HepG2 (cell line): ENCODE results near the gene CERS1. TPM values are rescaled to one million over a fixed set of nuclear protein-coding genes. Genes with fewer than 3 reads are reported as not detected.

Source experiments
- DNMT1 ChIP-seq: sonication (generic); formaldehyde crosslinking; IDR thresholded peaks from 2 replicates; pipeline ENCODE4 v1.5.1; 2020; ENCODE audit warnings: mild to moderate bottlenecking, missing genetic modification reagents
- HDAC6 ChIP-seq: fragments of 200-600 bp; sonication (generic); IDR thresholded peaks from 2 replicates; pipeline ENCODE4 v1.7.0; 2017; ENCODE audit warnings: mild to moderate bottlenecking, antibody characterized with exemption, low read length, low read depth
- MAZ ChIP-seq, 2 experiments: sonication (generic) in 1 of 2; formaldehyde crosslinking in 1 of 2; IDR thresholded peaks; 2 replicates each; pipeline versions ENCODE4 v1.5.0 to v1.6.1; 2012 to 2020; ENCODE audit warnings: low read depth in 2 of 2, mild to moderate bottlenecking in 2 of 2, borderline replicate concordance in 1 of 2, improper control_type of control experiment in 1 of 2, low read length in 1 of 2, missing genetic modification reagents in 1 of 2, moderate library complexity in 1 of 2
- MYC ChIP-seq: sonication (generic); formaldehyde crosslinking; IDR thresholded peaks from 2 replicates; pipeline ENCODE4 v1.9.0; 2021; ENCODE audit warnings: missing genetic modification reagents, borderline replicate concordance
- RCOR2 ChIP-seq: IDR thresholded peaks from 2 replicates; pipeline ENCODE4 v1.6.1; 2016; ENCODE audit warnings: missing biosample characterization, missing genetic modification reagents
- SRSF1 ChIP-seq: fragments of 200-400 bp; formaldehyde crosslinking; optimal IDR thresholded peaks from 2 replicates; pipeline ENCODE3; 2017; ENCODE audit warnings: mild to moderate bottlenecking, low read depth, low read length, moderate library complexity
- TARDBP ChIP-seq: sonication (generic); formaldehyde crosslinking; IDR thresholded peaks from 2 replicates; pipeline ENCODE4 v1.8.0; 2022; ENCODE audit warnings: mild to moderate bottlenecking, missing genetic modification reagents
- ZBTB20 ChIP-seq: sonication (generic); formaldehyde crosslinking; IDR thresholded peaks from 2 replicates; pipeline ENCODE4 v1.8.1; 2023; ENCODE audit warnings: missing genetic modification reagents, low read depth, mild to moderate bottlenecking, borderline replicate concordance
- ZBTB7B ChIP-seq: sonication (generic); formaldehyde crosslinking; IDR thresholded peaks from 2 replicates; pipeline ENCODE4 v1.4.0; 2020; ENCODE audit warnings: missing genetic modification reagents
- ZIK1 ChIP-seq: sonication (generic); formaldehyde crosslinking; IDR thresholded peaks from 2 replicates; pipeline ENCODE4 v1.5.0; 2020; ENCODE audit warnings: mild to moderate bottlenecking, low read depth, missing genetic modification reagents, borderline replicate concordance
- ZNF121 ChIP-seq: sonication (generic); formaldehyde crosslinking; IDR thresholded peaks from 2 replicates; pipeline ENCODE4 v1.5.0; 2020; ENCODE audit warnings: mild to moderate bottlenecking, missing genetic modification reagents
- ZNF687 ChIP-seq: sonication (generic); formaldehyde crosslinking; IDR thresholded peaks from 2 replicates; pipeline ENCODE4 v1.5.1; 2020; ENCODE audit warnings: mild to moderate bottlenecking, missing genetic modification reagents, moderate library complexity
- ZNF850 ChIP-seq: sonication (generic); formaldehyde crosslinking; conservative IDR thresholded peaks from 2 replicates; pipeline ENCODE4 v1.9.0; 2021; ENCODE audit warnings: mild to moderate bottlenecking, missing genetic modification reagents
- polyA plus RNA-seq, 8 experiments: library from polyadenylated mRNA; depleted of rRNA in 3 of 8; stranded (reverse) in 7 of 8; unstranded in 1 of 8; fragments of >200 nt; fragmentation: Illumina TruSeq in 4 of 8; extraction: Trizol in 4 of 8; gene quantifications; 2 replicates each; pipeline versions ENCODE4 v1.2.1 to v1.2.3, GENCODE V29; 2011 to 2016; ENCODE audit warnings: low read depth in 4 of 8, missing spikeins in 1 of 8, mixed read lengths in 1 of 8; ENCODE audit not compliant: insufficient read depth in 1 of 8
- total RNA-seq, 5 experiments: library from RNA; depleted of rRNA; stranded (reverse); fragments of >200 nt; fragmentation: Illumina TruSeq; extraction: Trizol; gene quantifications; 2 replicates each; pipeline ENCODE4 v1.2.3, GENCODE V29; 2016; ENCODE audit warnings: low read depth in 1 of 5
- TF ChIP-seq, protein P1 (sequence below): sonication (generic); formaldehyde crosslinking; IDR thresholded peaks from 2 replicates; pipeline ENCODE4 v1.5.1; 2020; ENCODE audit warnings: missing genetic modification reagents, mild to moderate bottlenecking, borderline replicate concordance
- TF ChIP-seq, protein P2 (sequence below): sonication (generic); formaldehyde crosslinking; IDR thresholded peaks from 2 replicates; pipeline ENCODE4 v1.4.0; 2020; ENCODE audit warnings: missing genetic modification reagents
- TF ChIP-seq, protein P3 (sequence below): sonication (generic); formaldehyde crosslinking; IDR thresholded peaks from 2 replicates; pipeline ENCODE4 v1.5.0; 2020; ENCODE audit warnings: missing genetic modification reagents

CERS1 gene
- total and polyA plus RNA-seq, 2 of the 13 experiments (the other 11 are each of a cell fraction or from before 2014, with no cell fraction given), result 4.6 to 9.8 TPM

DNA sequence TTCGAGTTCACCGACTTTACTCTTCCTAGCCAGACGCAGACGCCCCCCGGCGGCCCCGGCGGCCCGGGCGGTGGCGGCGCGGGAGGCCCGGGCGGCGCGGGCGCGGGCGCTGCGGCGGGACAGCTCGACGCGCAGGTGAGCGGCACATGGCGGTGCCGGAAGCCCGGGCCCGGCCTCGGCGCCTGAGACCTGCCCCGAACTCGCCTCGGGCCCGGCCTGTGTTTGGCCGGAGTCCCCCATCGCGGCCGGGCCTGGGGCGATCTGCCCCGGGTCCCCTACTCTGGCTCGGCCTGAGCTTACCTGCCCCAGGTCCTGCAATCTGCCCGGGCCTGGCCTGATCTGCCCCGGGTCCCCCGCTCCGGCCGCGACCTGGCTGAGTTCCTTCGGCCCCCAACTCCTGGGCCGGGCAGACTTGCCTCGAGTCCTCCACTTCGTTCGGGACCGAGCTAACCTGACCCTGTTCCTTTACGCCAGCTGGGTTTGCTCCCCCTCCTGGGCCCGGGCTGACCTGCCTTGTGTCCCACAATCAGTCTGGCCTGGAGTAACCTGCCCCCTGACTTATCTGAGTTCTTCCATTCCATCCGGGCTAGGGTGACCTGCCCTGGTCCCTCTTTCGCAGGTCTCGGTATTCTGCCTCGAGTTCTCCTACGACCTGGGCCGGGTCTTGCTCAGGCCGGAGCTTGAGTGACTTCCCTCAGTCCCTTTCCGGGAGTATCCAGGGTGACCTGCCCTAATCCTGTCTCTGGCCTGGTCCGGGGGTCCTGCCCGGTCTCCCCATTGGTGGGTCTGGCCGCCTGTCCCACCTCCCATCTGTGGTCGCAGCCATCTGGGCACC, 63.4 kb downstream of the CERS1 start (continued):
- TF ChIP-seq MYC (0 out of 2 replicates have a peak, but pooled peaks have one; percentile 2), ZIK1 (CRISPR knock-in tag) (no peak), RCOR2 (CRISPR knock-in tag) (no peak), ZBTB20 (0 out of 2 replicates have a peak, but pooled peaks have one; percentile 45), ZNF121 (CRISPR knock-in tag) (peak; percentile 42; the same call in 1 of the 2 replicates), DNMT1 (no peak), HDAC6 (no peak), ZBTB7B (no peak), SRSF1 (no peak), ZNF687 (peak; percentile 58; the same call in 1 of the 2 replicates), MAZ (IDR thresholded peaks at IDR 0.05; ENCODE audit: borderline replicate concordance, low read depth, low read length) (no peak), MAZ (CRISPR knock-in tag; IDR thresholded peaks at IDR 0.05; ENCODE audit: low read depth) (no peak; the same call in 1 of the 2 replicates), ZNF850 (CRISPR knock-in tag) (no peak), TARDBP (CRISPR knock-in tag) (peak; percentile 50; the same call in 1 of the 2 replicates)
- TF ChIP-seq, protein P1, sequence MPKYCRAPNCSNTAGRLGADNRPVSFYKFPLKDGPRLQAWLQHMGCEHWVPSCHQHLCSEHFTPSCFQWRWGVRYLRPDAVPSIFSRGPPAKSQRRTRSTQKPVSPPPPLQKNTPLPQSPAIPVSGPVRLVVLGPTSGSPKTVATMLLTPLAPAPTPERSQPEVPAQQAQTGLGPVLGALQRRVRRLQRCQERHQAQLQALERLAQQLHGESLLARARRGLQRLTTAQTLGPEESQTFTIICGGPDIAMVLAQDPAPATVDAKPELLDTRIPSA (CRISPR knock-in tag), result no peak
- TF ChIP-seq, protein P2, sequence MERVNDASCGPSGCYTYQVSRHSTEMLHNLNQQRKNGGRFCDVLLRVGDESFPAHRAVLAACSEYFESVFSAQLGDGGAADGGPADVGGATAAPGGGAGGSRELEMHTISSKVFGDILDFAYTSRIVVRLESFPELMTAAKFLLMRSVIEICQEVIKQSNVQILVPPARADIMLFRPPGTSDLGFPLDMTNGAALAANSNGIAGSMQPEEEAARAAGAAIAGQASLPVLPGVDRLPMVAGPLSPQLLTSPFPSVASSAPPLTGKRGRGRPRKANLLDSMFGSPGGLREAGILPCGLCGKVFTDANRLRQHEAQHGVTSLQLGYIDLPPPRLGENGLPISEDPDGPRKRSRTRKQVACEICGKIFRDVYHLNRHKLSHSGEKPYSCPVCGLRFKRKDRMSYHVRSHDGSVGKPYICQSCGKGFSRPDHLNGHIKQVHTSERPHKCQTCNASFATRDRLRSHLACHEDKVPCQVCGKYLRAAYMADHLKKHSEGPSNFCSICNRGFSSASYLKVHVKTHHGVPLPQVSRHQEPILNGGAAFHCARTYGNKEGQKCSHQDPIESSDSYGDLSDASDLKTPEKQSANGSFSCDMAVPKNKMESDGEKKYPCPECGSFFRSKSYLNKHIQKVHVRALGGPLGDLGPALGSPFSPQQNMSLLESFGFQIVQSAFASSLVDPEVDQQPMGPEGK (CRISPR knock-in tag), result 0 out of 2 replicates have a peak, but pooled peaks have one; percentile 21
- TF ChIP-seq, protein P3, sequence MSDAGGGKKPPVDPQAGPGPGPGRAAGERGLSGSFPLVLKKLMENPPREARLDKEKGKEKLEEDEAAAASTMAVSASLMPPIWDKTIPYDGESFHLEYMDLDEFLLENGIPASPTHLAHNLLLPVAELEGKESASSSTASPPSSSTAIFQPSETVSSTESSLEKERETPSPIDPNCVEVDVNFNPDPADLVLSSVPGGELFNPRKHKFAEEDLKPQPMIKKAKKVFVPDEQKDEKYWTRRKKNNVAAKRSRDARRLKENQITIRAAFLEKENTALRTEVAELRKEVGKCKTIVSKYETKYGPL (CRISPR knock-in tag), result no peak
